BJ (cell line): ENCODE results near the gene ATP1A1. TPM values are rescaled to one million over a fixed set of nuclear protein-coding genes. Genes with fewer than 3 reads are reported as not detected.

ENCODE experiments used
- CTCF ChIA-PET: fragments of 350-600 bp; formaldehyde crosslinking; extraction: SDS; loops from one replicate; lab custom pipeline; 2021; ENCODE audit warnings: antibody characterized with exemption, inconsistent platforms; lab: Yijun Ruan, JAX
- POLR2A ChIA-PET: fragments of 300-600 bp; sonication (Branson Sonifier 250); formaldehyde crosslinking; extraction: SDS; loops from one replicate; lab custom pipeline; 2021; ENCODE audit warnings: antibody characterized with exemption; lab: Charles Lee
- DNase-seq: peaks from one replicate; pipeline ENCODE4 v3.0.0-alpha.2; 2011; ENCODE audit warnings: low read depth
- H3K27me3 ChIP-seq: 2 replicates; pipeline ENCODE4 v1.6.0; 2011; ENCODE audit warnings: low read length; ENCODE audit not compliant: control insufficient read depth, insufficient read depth
- H3K36me3 ChIP-seq: 2 replicates; pipeline ENCODE4 v1.5.1; 2011; ENCODE audit warnings: low read length; ENCODE audit not compliant: control insufficient read depth, insufficient read depth
- H3K4me3 ChIP-seq: 2 replicates; pipeline ENCODE4 v1.5.1; 2011; ENCODE audit warnings: low read depth, mild to moderate bottlenecking, control low read depth, low read length
- polyA plus RNA-seq: library from polyadenylated mRNA; depleted of rRNA; stranded (reverse); fragments of >200 nt; gene quantifications from 2 replicates; pipeline ENCODE4 v1.2.3, GENCODE V29; 2011
- TF ChIP-seq, protein P1 (sequence below): IDR thresholded peaks from 2 replicates; pipeline ENCODE4 v1.5.1; 2011; ENCODE audit warnings: low read depth, mild to moderate bottlenecking, control low read depth, inconsistent platforms, low read length, moderate library complexity; ENCODE audit not compliant: insufficient read depth

Gene ATP1A1
- polyA plus RNA-seq, 1 experiment: 392 TPM

GRCh38 chr1:116439701-116440100 lies 66.7 kb downstream of the ATP1A1 start:
- POLR2A ChIA-PET: no interaction called here
- Histone ChIP-seq H3K36me3 (no peaks in the 10 kb centered on the region), H3K4me3 (no peak overlapping the region), H3K27me3 (peaks cover 5% of the 10 kb centered on the region; the same call in 1 of the 2 replicates)
- DNase-seq: no peak
- TF ChIP-seq, protein P1, sequence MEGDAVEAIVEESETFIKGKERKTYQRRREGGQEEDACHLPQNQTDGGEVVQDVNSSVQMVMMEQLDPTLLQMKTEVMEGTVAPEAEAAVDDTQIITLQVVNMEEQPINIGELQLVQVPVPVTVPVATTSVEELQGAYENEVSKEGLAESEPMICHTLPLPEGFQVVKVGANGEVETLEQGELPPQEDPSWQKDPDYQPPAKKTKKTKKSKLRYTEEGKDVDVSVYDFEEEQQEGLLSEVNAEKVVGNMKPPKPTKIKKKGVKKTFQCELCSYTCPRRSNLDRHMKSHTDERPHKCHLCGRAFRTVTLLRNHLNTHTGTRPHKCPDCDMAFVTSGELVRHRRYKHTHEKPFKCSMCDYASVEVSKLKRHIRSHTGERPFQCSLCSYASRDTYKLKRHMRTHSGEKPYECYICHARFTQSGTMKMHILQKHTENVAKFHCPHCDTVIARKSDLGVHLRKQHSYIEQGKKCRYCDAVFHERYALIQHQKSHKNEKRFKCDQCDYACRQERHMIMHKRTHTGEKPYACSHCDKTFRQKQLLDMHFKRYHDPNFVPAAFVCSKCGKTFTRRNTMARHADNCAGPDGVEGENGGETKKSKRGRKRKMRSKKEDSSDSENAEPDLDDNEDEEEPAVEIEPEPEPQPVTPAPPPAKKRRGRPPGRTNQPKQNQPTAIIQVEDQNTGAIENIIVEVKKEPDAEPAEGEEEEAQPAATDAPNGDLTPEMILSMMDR: no peak
- CTCF ChIA-PET: no interaction called here

DNA sequence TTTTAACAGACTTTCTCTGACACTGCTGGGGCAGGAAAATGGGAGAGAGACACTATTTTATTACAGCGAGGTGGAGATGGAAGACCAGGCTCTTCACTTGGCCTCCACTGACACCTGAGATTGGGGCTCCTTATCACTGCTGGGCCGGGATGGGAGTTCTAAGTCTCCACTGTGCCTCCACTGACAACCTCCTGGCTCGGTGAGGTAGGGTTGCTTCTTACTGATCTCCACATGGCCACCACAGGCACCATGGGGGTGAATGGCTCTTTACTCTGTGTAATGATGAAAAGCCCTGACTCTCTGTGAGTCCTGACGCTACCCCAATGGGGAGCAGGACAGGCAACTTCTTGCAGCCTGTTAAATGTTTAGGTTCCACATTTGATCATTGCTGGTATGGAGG lies 67.7 kb downstream of the ATP1A1 start:
- Histone ChIP-seq H3K4me3 (no peak overlapping the region), H3K36me3 (no peaks in the 10 kb centered on the region), H3K27me3 (peaks cover 5% of the 10 kb centered on the region; the same call in 1 of the 2 replicates)
- TF ChIP-seq, protein P1: no peak
- no peak for DNase-seq
- POLR2A ChIA-PET: no interaction called here
- CTCF ChIA-PET: no interaction called here

DNA sequence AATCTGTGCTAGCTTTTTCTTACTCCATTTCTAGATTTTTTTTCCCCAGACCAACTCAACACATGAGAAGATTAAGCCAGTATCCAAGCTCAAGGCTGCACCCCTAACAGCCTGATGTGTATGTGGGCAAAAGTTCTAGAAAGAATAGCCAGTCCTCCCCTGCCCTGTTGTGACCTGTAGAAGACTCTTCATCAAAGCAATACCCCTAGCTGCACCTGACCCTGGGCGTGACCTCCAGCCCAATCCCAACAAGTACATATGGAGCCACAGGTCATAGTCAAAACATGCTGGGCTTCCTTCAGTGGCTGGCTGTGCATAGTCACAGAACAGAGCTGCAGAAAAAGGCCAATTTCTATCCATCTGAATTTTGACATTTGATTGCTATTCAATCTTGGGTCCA lies 72.5 kb downstream of the ATP1A1 start:
- TF ChIP-seq, protein P1: no peak
- H3K27me3 ChIP-seq: peaks cover 5% of the 10 kb centered on the region
- no peaks in the 10 kb centered on the region for H3K36me3 ChIP-seq
- H3K4me3 ChIP-seq: no peak overlapping the region
- ChIA-PET POLR2A (no interaction called here), CTCF (interaction anchor here (0.6 kb wide), 1 partner anchor 173 kb away, joined by 3 read pairs; no protein-coding TSS in a partner anchor)
- DNase-seq: no peak

DNA sequence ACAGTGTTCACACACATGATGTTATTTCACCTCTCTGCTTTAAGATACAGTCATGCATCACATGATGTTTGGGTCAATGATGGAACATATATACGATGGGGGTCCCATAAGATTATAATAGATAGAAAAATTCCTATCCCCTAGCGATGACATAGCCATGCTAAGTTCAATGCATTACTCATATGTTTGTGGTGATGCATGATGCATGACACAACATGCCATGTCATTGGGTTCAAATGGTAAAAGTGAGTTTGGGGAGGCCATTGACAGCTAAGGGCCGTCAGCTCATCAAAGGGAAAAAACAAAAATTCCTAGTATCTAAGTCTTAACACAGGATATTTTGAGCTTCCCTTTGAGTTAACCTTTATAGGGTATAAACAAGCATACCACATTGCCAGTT lies 73.6 kb downstream of the ATP1A1 start:
- TF ChIP-seq, protein P1: no peak
- ChIA-PET POLR2A (no interaction called here), CTCF (no interaction called here)
- peaks cover 2% of the 10 kb centered on the region; the same call in 1 of the 2 replicates for H3K27me3 ChIP-seq
- DNase-seq: no peak
- no peaks in the 10 kb centered on the region for H3K36me3 ChIP-seq
- H3K4me3 ChIP-seq: no peak overlapping the region

DNA sequence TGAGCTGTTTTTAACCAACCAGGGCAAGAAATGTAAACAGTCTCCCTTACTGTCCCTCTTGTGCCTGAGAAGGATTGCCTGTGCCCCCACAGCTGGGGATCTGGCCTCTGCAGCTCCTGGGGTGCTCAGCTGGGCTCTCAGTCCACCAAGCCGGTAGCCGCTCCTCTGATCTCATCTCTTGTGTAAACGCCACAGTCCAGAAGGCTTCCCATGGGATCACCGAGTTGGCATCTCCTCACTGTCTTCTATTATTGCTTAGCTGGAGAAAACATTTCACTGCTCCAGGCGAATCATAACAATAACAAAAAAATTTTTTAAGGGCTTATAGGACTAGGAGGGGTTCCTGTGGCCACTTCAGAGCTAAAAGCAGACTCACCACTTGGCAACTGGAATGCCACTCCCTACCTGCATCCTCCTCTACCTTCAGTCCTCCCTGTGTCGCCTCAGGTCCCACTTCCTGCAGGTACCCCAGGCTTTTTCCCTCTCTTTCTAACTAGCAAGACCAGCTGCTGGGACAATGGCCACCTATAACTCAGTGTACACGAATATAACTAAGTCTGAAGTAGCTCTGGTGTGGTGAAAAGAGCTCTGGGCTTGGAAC lies 75.8 kb downstream of the ATP1A1 start:
- Histone ChIP-seq H3K27me3 (peaks cover 6% of the 10 kb centered on the region), H3K36me3 (no peaks in the 10 kb centered on the region), H3K4me3 (no peak overlapping the region)
- POLR2A ChIA-PET: no interaction called here
- DNase-seq: no peak
- TF ChIP-seq, protein P1: no peak
- CTCF ChIA-PET: interaction anchor here (0.6 to 1.6 kb wide), 2 partner anchors 15 to 36 kb away, joined by 4 to 5 read pairs; no protein-coding TSS in a partner anchor
